ENCODE measurements around the gene HTD2.

Gene HTD2

DNA sequence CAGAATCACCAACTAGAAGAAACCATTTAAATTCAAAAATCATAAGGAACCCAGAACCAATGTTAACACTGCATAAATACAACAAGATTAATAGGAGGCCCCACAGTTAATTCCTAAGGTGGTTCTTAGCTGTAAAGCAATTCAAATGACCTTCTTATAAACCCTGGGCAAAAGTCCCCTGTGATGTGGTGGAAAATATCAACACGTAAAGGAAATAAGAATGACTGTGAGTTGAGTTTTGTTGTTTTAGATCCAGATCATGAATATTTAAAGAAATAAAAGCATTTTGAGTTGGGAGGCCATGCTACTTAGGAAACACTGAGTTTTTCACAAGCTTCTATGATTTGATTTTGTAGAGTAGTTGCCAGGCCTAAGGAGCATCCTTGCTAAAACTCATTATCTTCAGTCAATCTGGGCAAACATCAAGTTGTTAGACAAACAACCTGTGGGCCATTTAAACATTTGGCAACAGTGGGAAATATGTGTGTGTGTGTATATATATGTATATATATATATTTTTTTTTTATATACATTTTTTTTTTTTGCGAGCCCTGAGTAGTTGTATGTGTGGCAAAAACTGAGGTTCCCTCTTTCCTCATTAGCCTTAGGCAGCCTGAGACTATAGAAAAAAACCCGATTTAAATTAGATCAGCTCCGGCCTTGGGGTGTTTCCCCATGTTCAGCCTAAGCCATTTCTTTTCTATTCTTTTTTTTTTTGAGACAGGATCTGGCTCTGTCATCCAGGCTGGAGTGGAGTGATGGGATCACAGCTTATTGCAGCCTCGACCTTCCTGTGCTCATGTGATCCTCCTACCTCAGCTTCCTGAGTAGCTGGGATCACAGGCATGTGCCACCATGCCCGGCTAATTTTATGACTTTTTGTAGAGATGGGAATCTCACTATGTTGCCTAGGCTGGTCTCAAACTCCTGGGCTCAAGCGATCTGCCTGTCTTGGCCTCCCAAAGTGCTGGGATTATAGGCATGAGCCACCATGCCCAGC, 18.4 kb downstream of the HTD2 start:
- H3K9me3 ChIP-seq (ENCODE audit: control insufficient read depth in 1 of 2, low read length in 2 of 2): no peaks in the 10 kb centered on the region
- no peaks in the 10 kb centered on the region for H3K36me3 ChIP-seq (ENCODE audit: control insufficient read depth in 1 of 2, insufficient read depth in 2 of 2, low read length in 2 of 2)
- no peaks in the 10 kb centered on the region for H3K27me3 ChIP-seq (ENCODE audit: low read depth, low read length)
- peaks cover 0 to 4% of the 10 kb centered on the region in 2 donors for H3K4me1 ChIP-seq (ENCODE audit: control insufficient read depth in 1 of 2, insufficient read depth in 2 of 2, low read length in 2 of 2)
- H3K4me3 ChIP-seq (ENCODE audit: low read depth in 1 of 2, low read length in 2 of 2): no peak overlapping the region
- peak overlapping the region; percentile 30 for H3K27ac ChIP-seq (ENCODE audit: low read length)

DNA sequence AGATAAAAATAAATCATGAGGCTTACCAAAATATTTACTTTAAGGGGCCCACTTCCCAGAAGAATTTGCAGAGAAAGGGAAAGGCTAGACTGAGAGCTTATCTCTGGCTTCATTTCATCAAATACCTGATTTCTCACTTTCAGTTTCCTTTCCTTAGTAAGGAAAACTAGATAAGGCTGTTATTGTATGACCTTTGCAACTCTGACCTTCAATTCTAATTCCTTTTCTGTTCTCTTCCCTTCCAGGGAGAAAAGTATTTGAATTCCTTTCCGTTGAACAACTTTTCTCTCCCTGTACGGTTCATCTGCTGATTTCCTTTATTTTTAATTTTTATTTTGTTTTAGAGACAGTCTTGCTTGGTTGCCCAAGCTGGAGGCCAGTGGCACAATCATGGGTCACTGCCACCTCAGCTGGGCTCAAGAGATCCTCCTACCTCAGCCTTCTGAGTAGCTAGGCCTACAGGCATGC, 19.2 kb downstream of the HTD2 start:
- peaks cover 0 to 4% of the 10 kb centered on the region in 2 donors for H3K4me1 ChIP-seq (ENCODE audit: control insufficient read depth in 1 of 2, insufficient read depth in 2 of 2, low read length in 2 of 2)

DNA sequence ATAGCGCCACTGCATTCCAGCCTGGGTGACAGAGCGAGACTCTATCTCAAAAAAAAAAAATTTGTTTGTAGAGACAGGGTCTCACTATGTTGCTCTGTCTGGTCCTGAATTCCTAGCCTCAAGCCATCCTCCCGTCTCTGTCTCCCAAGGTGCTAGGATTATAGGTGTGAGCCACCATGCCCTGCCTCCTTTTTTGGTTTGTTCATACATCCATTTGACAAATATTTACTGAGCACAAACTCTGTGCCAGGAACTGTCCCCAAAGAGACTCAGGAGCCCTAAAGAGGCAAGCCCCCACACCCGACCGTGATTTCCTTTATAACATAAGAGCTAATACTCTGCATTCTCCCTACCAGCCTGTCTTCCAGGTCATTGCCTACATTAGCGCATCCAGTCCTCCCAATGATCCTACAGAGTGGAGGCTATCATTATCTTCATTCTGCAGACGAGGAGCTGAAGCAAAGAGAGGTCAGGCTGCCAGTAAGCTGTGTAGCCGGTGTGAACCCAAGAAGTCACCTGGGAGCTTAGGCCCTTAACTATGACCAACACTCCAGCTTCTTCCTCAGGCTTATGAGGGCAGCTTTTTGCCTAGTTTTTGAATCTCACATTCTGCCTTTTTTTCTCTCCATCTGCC, 20.1 kb downstream of the HTD2 start:
- H3K36me3 ChIP-seq (ENCODE audit: control insufficient read depth in 1 of 2, insufficient read depth in 2 of 2, low read length in 2 of 2): no peaks in the 10 kb centered on the region
- no peaks in the 10 kb centered on the region for H3K27me3 ChIP-seq (ENCODE audit: low read depth, low read length)
- no peaks in the 10 kb centered on the region for H3K9me3 ChIP-seq (ENCODE audit: control insufficient read depth in 1 of 2, low read length in 2 of 2)
- no peak overlapping the region for H3K4me3 ChIP-seq (ENCODE audit: low read depth in 1 of 2, low read length in 2 of 2)
- no peak overlapping the region for H3K27ac ChIP-seq (ENCODE audit: low read length)
- H3K4me1 ChIP-seq (ENCODE audit: control insufficient read depth in 1 of 2, insufficient read depth in 2 of 2, low read length in 2 of 2): peaks cover 0 to 4% of the 10 kb centered on the region in 2 donors

More for the DNA sequence above, 19.2 kb downstream of the HTD2 start:
- Histone ChIP-seq H3K27me3 (ENCODE audit: low read depth, low read length) (no peaks in the 10 kb centered on the region), H3K4me3 (ENCODE audit: low read depth in 1 of 2, low read length in 2 of 2) (no peak overlapping the region), H3K27ac (ENCODE audit: low read length) (peak overlapping the region; percentile 30), H3K9me3 (ENCODE audit: control insufficient read depth in 1 of 2, low read length in 2 of 2) (no peaks in the 10 kb centered on the region), H3K36me3 (ENCODE audit: control insufficient read depth in 1 of 2, insufficient read depth in 2 of 2, low read length in 2 of 2) (no peaks in the 10 kb centered on the region)

DNA sequence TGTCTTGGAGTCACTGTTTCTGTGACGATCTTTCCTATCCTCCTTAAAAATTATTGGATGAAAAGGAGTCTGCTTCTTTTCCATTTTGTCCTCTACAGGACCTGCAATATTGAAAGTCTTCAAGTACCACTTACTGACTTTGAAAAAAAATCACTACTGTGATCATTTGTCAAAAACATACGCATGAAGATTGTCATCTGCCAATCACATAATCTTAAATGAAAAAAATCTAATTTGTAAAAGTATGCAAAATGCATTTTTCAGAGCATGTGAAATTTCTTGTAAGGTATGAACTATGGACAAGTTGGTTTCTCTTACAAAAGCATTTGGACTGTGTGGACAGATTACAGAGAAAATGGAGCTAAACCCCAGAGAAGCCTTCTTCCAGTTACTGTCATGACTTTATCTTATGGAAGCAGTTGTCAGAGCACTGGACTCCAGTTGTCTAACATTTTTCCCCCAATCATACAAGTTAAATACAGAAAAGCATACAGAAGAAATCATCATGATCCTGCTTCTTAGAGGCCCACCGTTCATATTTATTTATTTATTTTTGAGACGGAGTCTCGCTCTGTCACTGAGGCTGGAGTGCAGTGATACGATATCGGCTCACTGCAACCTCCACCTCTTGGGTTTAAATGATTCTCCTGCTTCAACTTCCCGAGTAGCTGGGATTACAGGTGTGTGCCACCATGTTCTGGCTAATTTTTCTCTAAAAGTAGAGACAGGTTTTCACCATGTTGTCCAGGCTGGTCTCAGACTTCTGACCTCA, 23.0 kb downstream of the HTD2 start:
- H3K27ac ChIP-seq (ENCODE audit: low read length): no peak overlapping the region
- no peaks in the 10 kb centered on the region for H3K36me3 ChIP-seq (ENCODE audit: control insufficient read depth in 1 of 2, insufficient read depth in 2 of 2, low read length in 2 of 2)
- H3K4me1 ChIP-seq (ENCODE audit: control insufficient read depth in 1 of 2, insufficient read depth in 2 of 2, low read length in 2 of 2): peaks cover 3 to 17% of the 10 kb centered on the region in 2 donors
- no peak overlapping the region for H3K4me3 ChIP-seq (ENCODE audit: low read depth in 1 of 2, low read length in 2 of 2)
- H3K27me3 ChIP-seq (ENCODE audit: low read depth, low read length): no peaks in the 10 kb centered on the region
- H3K9me3 ChIP-seq (ENCODE audit: control insufficient read depth in 1 of 2, low read length in 2 of 2): no peaks in the 10 kb centered on the region

DNA sequence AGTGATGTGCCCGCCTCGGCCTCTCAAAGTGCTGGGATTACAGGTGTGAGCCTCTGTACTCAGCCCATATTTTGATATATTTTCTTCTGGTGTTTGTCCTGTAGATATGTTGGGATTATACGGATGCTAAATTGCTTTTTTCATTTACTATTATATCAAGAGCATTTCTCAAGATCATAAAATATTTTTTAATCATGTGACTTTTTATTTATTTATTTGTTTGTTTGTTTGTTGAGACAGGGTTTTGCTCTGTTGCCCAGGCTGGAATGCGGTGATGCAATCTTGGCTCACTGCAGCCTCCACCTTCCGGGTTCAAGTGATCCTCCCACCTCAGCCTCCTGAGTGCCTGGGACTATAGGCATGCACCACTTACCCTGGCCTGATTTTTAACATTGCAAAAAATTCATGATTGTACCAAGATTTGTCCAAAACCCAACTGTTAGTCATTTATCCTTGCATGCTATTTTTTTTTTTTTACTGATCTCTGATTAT, 23.6 kb downstream of the HTD2 start:
- no peak overlapping the region for H3K4me3 ChIP-seq (ENCODE audit: low read depth in 1 of 2, low read length in 2 of 2)
- H3K27ac ChIP-seq (ENCODE audit: low read length): no peak overlapping the region
- H3K4me1 ChIP-seq (ENCODE audit: control insufficient read depth in 1 of 2, insufficient read depth in 2 of 2, low read length in 2 of 2): peaks cover 6 to 24% of the 10 kb centered on the region in 2 donors
- H3K36me3 ChIP-seq (ENCODE audit: control insufficient read depth in 1 of 2, insufficient read depth in 2 of 2, low read length in 2 of 2): no peaks in the 10 kb centered on the region
- no peaks in the 10 kb centered on the region for H3K9me3 ChIP-seq (ENCODE audit: control insufficient read depth in 1 of 2, low read length in 2 of 2)
- H3K27me3 ChIP-seq (ENCODE audit: low read depth, low read length): no peaks in the 10 kb centered on the region

DNA sequence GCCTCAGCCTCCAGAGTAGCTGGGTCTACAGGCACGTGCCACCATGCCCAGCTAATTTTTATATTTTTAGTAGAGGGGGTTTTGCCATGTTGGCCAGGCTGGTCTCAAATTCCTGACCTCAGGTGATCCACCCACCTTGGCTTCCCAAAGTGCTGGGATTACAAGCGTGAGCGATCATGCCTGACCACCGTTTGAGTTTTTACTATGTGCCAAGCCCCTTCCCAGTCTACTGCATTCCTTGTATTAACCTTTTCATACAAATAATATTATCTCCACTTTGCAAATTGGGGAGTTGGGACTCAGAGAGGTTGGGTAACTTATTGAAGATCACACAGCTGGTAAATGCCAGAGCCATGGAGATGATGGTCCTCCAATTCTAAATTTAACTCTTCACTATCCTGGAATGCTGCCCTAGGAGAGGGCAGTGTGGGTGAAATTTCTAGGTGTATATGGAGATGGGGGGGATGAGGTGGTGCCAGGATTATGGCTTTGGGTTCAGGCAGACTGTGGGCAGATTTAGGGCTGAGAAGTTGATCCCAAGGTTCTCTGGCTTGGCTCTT, 25.4 kb downstream of the HTD2 start:
- Histone ChIP-seq H3K27me3 (ENCODE audit: low read depth, low read length) (no peaks in the 10 kb centered on the region), H3K36me3 (ENCODE audit: control insufficient read depth in 1 of 2, insufficient read depth in 2 of 2, low read length in 2 of 2) (no peaks in the 10 kb centered on the region), H3K4me3 (ENCODE audit: low read depth in 1 of 2, low read length in 2 of 2) (peak overlapping the region; percentile 62 to 86), H3K9me3 (ENCODE audit: control insufficient read depth in 1 of 2, low read length in 2 of 2) (no peaks in the 10 kb centered on the region), H3K27ac (ENCODE audit: low read length) (no peak overlapping the region), H3K4me1 (ENCODE audit: control insufficient read depth in 1 of 2, insufficient read depth in 2 of 2, low read length in 2 of 2) (peaks cover 6 to 24% of the 10 kb centered on the region in 2 donors)

DNA sequence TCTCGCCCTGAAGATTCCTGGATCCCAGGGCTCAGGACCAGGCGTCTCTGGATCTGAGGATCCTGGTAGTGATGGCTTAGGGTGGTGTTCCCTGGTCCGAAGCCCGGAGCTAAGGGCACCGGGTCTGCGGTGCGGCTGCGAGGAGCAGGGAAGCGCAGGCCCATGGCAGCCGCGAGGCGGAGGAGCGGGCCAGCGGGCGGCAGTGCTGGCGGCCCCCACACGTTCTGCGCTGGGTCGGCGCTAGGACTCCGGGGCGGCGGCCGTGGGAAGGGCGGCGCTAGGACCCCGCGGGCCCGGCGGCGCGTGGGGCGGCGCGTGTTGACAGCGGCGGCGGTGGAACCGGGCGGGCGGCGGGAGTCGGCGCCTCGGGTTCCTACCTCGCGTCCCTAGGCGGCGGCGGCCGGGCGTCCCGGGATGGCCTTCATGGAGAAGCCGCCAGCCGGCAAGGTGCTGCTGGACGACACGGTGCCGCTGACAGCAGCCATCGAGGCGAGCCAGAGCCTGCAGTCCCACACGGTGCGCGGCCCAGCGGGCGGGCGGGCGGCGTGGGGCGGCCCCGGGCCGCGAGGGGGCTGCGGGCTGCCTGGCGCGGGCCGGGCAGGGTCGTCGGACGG, 26.4 kb downstream of the HTD2 start, which contains the start of gene PXK:
Gene PXK (plus strand): TSS at position 318 of the 614 bp plus-strand sequence. CDS start 97 bp downstream, at position 415.
- H3K27ac ChIP-seq (ENCODE audit: low read length): peak within 1 kb of the TSS; percentile 53
- no peaks in the 10 kb centered on the region for H3K9me3 ChIP-seq (ENCODE audit: control insufficient read depth in 1 of 2, low read length in 2 of 2)
- H3K27me3 ChIP-seq (ENCODE audit: low read depth, low read length): no peaks in the 10 kb centered on the region
- H3K4me3 ChIP-seq (ENCODE audit: low read depth in 1 of 2, low read length in 2 of 2): peak within 1 kb of the TSS; percentile 71 to 86
- H3K36me3 ChIP-seq (ENCODE audit: control insufficient read depth in 1 of 2, insufficient read depth in 2 of 2, low read length in 2 of 2): no peaks in the 10 kb centered on the region
- H3K4me1 ChIP-seq (ENCODE audit: control insufficient read depth in 1 of 2, insufficient read depth in 2 of 2, low read length in 2 of 2): peaks cover 6 to 24% of the 10 kb centered on the region in 2 donors

DNA sequence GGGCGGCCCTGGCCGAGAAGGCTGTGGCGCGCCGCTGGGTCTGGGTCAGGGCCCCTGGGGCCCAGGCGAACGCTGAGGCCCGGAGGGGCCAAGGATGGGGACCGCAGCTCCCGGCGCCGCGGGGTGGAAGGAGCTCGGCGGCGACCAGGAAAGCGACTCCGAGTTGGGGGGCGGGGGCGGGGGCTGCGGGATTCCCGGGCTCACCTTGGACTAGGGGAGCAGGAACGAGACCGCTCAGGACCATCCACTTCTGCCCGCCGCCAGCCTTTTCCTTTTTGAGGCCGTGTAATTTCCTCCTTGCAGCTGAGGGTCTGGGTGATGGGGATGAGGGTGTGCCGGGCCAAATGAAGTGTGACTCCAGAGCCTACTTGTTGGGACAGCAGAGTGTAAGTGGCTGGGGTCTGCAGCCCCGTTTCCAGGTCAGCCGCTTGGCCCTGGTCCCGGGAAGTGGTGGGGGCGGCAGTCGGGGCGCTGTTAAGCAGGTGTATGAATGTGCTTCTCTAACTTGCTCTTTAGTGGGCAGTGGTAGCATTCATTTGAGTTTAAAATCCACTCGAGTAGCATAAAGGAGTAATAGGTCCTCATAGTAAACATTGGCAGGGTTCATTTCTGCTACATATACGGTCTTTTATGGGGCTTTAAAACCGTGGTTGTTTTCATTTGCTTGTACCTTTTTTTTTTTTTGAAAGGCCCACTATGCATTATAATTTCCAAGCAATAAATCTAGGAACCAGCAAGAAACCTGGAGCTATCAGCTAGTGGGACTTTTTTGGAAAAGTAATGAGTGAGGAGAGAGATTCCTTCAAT, 27.1 kb downstream of the HTD2 start:
- Histone ChIP-seq H3K36me3 (ENCODE audit: control insufficient read depth in 1 of 2, insufficient read depth in 2 of 2, low read length in 2 of 2) (no peaks in the 10 kb centered on the region), H3K4me1 (ENCODE audit: control insufficient read depth in 1 of 2, insufficient read depth in 2 of 2, low read length in 2 of 2) (peaks cover 6 to 24% of the 10 kb centered on the region in 2 donors), H3K9me3 (ENCODE audit: control insufficient read depth in 1 of 2, low read length in 2 of 2) (no peaks in the 10 kb centered on the region), H3K27me3 (ENCODE audit: low read depth, low read length) (no peaks in the 10 kb centered on the region), H3K4me3 (ENCODE audit: low read depth in 1 of 2, low read length in 2 of 2) (peak overlapping the region; percentile 71 to 86), H3K27ac (ENCODE audit: low read length) (peak overlapping the region; percentile 53)

DNA sequence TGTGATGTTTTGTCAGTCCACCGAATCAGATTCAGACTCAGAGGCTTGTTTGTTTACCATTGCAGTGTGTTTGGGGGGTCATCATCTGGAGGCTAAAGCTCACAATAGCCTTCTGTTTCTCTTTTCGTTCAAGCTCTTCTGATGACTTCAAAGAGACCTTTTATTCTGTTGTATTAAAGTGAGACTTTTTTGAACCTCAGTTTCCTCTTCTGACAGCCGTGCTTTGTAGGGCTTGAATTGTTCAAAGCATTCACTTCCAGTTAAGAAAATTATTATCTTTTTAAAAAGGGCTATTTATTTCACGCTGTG, 27.6 kb downstream of the HTD2 start:
- no peaks in the 10 kb centered on the region for H3K36me3 ChIP-seq (ENCODE audit: control insufficient read depth in 1 of 2, insufficient read depth in 2 of 2, low read length in 2 of 2)
- peak overlapping the region; percentile 53 for H3K27ac ChIP-seq (ENCODE audit: low read length)
- no peaks in the 10 kb centered on the region for H3K9me3 ChIP-seq (ENCODE audit: control insufficient read depth in 1 of 2, low read length in 2 of 2)
- H3K27me3 ChIP-seq (ENCODE audit: low read depth, low read length): no peaks in the 10 kb centered on the region
- H3K4me3 ChIP-seq (ENCODE audit: low read depth in 1 of 2, low read length in 2 of 2): peak overlapping the region; percentile 71 to 86
- peaks cover 6 to 24% of the 10 kb centered on the region in 2 donors for H3K4me1 ChIP-seq (ENCODE audit: control insufficient read depth in 1 of 2, insufficient read depth in 2 of 2, low read length in 2 of 2)

DNA sequence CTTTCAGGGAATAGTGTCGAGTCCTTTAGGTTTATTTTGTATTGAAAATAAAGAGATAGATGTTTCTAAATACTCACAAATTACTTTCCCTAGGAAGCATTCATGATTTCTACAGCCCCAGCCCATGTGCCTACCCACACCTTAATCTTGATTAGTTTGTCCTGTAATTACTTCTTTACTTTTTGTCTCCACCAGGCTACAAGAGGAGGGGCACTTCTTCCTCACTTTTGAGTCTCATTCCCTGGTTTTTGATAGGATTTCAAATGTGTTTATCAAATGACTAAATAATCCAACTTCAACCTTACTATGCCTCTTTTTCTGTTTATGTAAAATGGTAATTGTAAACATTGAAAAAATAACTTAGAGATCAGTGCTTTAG, 28.2 kb downstream of the HTD2 start:
- Histone ChIP-seq H3K9me3 (ENCODE audit: control insufficient read depth in 1 of 2, low read length in 2 of 2) (no peaks in the 10 kb centered on the region), H3K36me3 (ENCODE audit: control insufficient read depth in 1 of 2, insufficient read depth in 2 of 2, low read length in 2 of 2) (no peaks in the 10 kb centered on the region), H3K27me3 (ENCODE audit: low read depth, low read length) (no peaks in the 10 kb centered on the region), H3K4me1 (ENCODE audit: control insufficient read depth in 1 of 2, insufficient read depth in 2 of 2, low read length in 2 of 2) (peaks cover 6 to 24% of the 10 kb centered on the region in 2 donors), H3K4me3 (ENCODE audit: low read depth in 1 of 2, low read length in 2 of 2) (peak overlapping the region; percentile 71 to 86), H3K27ac (ENCODE audit: low read length) (peak overlapping the region; percentile 53)
